Stomach (tissue), 9 donors: ENCODE results near the gene TRAF7. TPM values are rescaled to one million over a fixed set of nuclear protein-coding genes. Genes with fewer than 3 reads are reported as not detected.

Experiments
- DNase-seq, 2 donors: peaks; one replicate each; pipeline versions ENCODE4 v3.0.0 to v3.0.0-alpha.2; 2013 to 2019
- H3K27ac ChIP-seq, 5 donors: fragments of 200-600 bp in 4 of 5; sonication (generic) in 4 of 5; one replicate each; pipeline ENCODE4 v1.5.1; 2013 to 2019; ENCODE audit warnings: mild to moderate bottlenecking in 1 of 5, moderate library complexity in 1 of 5
- H3K27me3 ChIP-seq, 3 donors: fragments of 200-600 bp; sonication (generic); one replicate each; pipeline ENCODE4 v1.5.1; 2017 to 2019; ENCODE audit warnings: mixed run types in 1 of 3
- H3K36me3 ChIP-seq, 4 donors: fragments of 200-600 bp; sonication (generic); 1 replicate in 3 of 4; 2 replicates in 1 of 4; pipeline ENCODE4 v1.5.1; 2016 to 2019
- H3K4me1 ChIP-seq, 4 donors: fragments of 200-600 bp; sonication (generic); one replicate each; pipeline ENCODE4 v1.5.1; 2016 to 2019
- H3K4me3 ChIP-seq, 4 donors: fragments of 200-600 bp; sonication (generic) in 3 of 4; one replicate each; pipeline ENCODE4 v1.5.1; 2016 to 2019; ENCODE audit warnings: mild to moderate bottlenecking in 1 of 4
- H3K9me3 ChIP-seq, 4 donors: fragments of 200-600 bp; sonication (generic); one replicate each; pipeline ENCODE4 v1.5.1; 2016 to 2019
- CTCF ChIP-seq, 7 experiments: fragments of 450-650 bp in 4 of 7; fragments of 200-600 bp in 3 of 7; sonication (generic) in 3 of 7; IDR thresholded peaks; one replicate each; pipeline ENCODE4 v1.5.1; 2016 to 2019; ENCODE audit warnings: antibody characterized with exemption in 7 of 7, control low read depth in 2 of 7, mild to moderate bottlenecking in 1 of 7
- EP300 ChIP-seq: sonication (generic); formaldehyde crosslinking; IDR thresholded peaks from one replicate; pipeline ENCODE4 v1.6.1; 2017; ENCODE audit warnings: antibody characterized with exemption
- POLR2A ChIP-seq, 4 donors: fragments of 450-650 bp; IDR thresholded peaks; one replicate each; pipeline ENCODE4 v1.6.1; 2016; ENCODE audit warnings: antibody characterized with exemption in 4 of 4, control low read depth in 2 of 4, mild to moderate bottlenecking in 1 of 4, moderate library complexity in 1 of 4
- POLR2AphosphoS5 ChIP-seq, 3 donors: sonication (generic); formaldehyde crosslinking; IDR thresholded peaks; one replicate each; pipeline ENCODE4 v1.6.1; 2016; ENCODE audit warnings: antibody characterized with exemption in 3 of 3
- WGBS, 5 donors: extraction: QIAGEN DNeasy Blood & Tissue Kit in 3 of 5; methylation state at CpG; one replicate each; pipeline versions ENCODE4 v1.1.5 to v1.1.7; 2013 to 2018; 5-methylcytosine and 5-hydroxymethylcytosine counted together
- intact Hi-C: fragments of 100-400 bp; cut with DNase I; formaldehyde crosslinking; loops from one replicate; pipeline ENCODE4 v1.15.1; 2023; ENCODE audit warnings: low total_unique reads
- polyA plus RNA-seq, 3 donors: library from polyadenylated mRNA; stranded (reverse); fragments of 200-250 nt; gene quantifications; one replicate each; pipeline ENCODE4 v1.2.3, GENCODE V29; 2013
- total RNA-seq, 5 donors: library from RNA; depleted of rRNA; stranded (reverse); fragments of >200 nt; gene quantifications; one replicate each; pipeline versions ENCODE4 v1.1.0 to v1.2.3, GENCODE V29; 2014 to 2016
- donor health status: healthy with polysubstance abuse.
- donor health status: Bipolar disorder and iron deficiency.
- donor health status: healthy.

The TRAF7 gene
- total and polyA plus RNA-seq, 8 donors: 20.9 to 204 (median 38.5) TPM

GRCh38 chr16:2157480-2158261 lies 2.1 kb downstream of the TRAF7 start:
- intact Hi-C loops: no loop called here
- 34 to 57% (median 47%) methylated on average over 20 to 27 of the region's 27 CpGs for WGBS, 5 donors
- peaks cover 75 to 92% (median 90%) of the 10 kb centered on the region in 4 donors for H3K4me1 ChIP-seq
- peak overlapping the region in 3 of 4 donors; percentile 66 to 90 (median 87) for H3K4me3 ChIP-seq
- peak in 1 of 2 donors; percentile 59 for DNase-seq
- H3K9me3 ChIP-seq: no peaks in the 10 kb centered on the region
- no peak for TF ChIP-seq EP300
- peak in 1 of 3 donors; percentile 24 for TF ChIP-seq POLR2AphosphoS5 (IDR thresholded peaks at IDR 0.05)
- no peak for TF ChIP-seq POLR2A (IDR thresholded peaks at IDR 0.05)
- peak overlapping the region; percentile 72 to 97 (median 89) for H3K27ac ChIP-seq
- no peaks in the 10 kb centered on the region for H3K27me3 ChIP-seq
- H3K36me3 ChIP-seq: peaks cover 0 to 4% (median 0%) of the 10 kb centered on the region in 4 donors

- intact Hi-C loops: no loop called here
- TF ChIP-seq POLR2A (IDR thresholded peaks at IDR 0.05) (no peak), EP300 (no peak), POLR2AphosphoS5 (IDR thresholded peaks at IDR 0.05) (no peak), CTCF (IDR thresholded peaks at IDR 0.05) (no peak)
- no peak for DNase-seq
- no peaks in the 10 kb centered on the region for H3K27me3 ChIP-seq
- peak overlapping the region in 3 of 4 donors; percentile 4 to 90 (median 87) for H3K4me3 ChIP-seq
- WGBS, 5 donors: 63 to 79% (median 77%) methylated on average over 13 to 15 of the region's 15 CpGs
- H3K36me3 ChIP-seq: peaks cover 0 to 4% (median under 1%) of the 10 kb centered on the region in 4 donors
- peaks cover 73 to 92% (median 90%) of the 10 kb centered on the region in 4 donors for H3K4me1 ChIP-seq
- H3K27ac ChIP-seq: peak overlapping the region; percentile 72 to 97 (median 89)
- H3K9me3 ChIP-seq: no peaks in the 10 kb centered on the region
Observed at GRCh38 chr16:2158262-2158638, 2.7 kb downstream of the TRAF7 start.

- Histone ChIP-seq H3K4me1 (peaks cover 65 to 90% (median 87%) of the 10 kb centered on the region in 4 donors), H3K27me3 (no peaks in the 10 kb centered on the region), H3K9me3 (no peaks in the 10 kb centered on the region), H3K36me3 (peaks cover 0 to 9% (median 2%) of the 10 kb centered on the region in 4 donors), H3K27ac (peak overlapping the region; percentile 72 to 97 (median 89)), H3K4me3 (peak overlapping the region; percentile 8 to 33 (median 30))
- WGBS, 5 donors: 25 to 52% (median 35%) methylated on average over 15 to 24 of the region's 24 CpGs
- intact Hi-C loops: no loop called here
- no peak for TF ChIP-seq CTCF (IDR thresholded peaks at IDR 0.05)
- TF ChIP-seq POLR2AphosphoS5 (IDR thresholded peaks at IDR 0.05): peak in 1 of 3 donors; percentile 43
- TF ChIP-seq POLR2A (IDR thresholded peaks at IDR 0.05): no peak
- TF ChIP-seq EP300: peak; percentile 65
- peak; percentile 82 to 92 for DNase-seq
Observed at GRCh38 chr16:2159175-2159838, 3.7 kb downstream of the TRAF7 start.

GRCh38 chr16:2160915-2161551 lies 5.5 kb downstream of the TRAF7 start:
- intact Hi-C loops: no loop called here
- Histone ChIP-seq H3K4me1 (peaks cover 63 to 82% (median 80%) of the 10 kb centered on the region in 4 donors), H3K27me3 (no peaks in the 10 kb centered on the region), H3K4me3 (peak overlapping the region in 1 of 4 donors; percentile 33), H3K27ac (peak overlapping the region; percentile 9 to 97 (median 89)), H3K9me3 (no peaks in the 10 kb centered on the region), H3K36me3 (peaks cover 4 to 14% (median 8%) of the 10 kb centered on the region in 4 donors)
- no peak for TF ChIP-seq CTCF (IDR thresholded peaks at IDR 0.05)
- TF ChIP-seq POLR2AphosphoS5 (IDR thresholded peaks at IDR 0.05): no peak
- no peak for TF ChIP-seq EP300
- no peak for TF ChIP-seq POLR2A (IDR thresholded peaks at IDR 0.05)
- WGBS, 5 donors: 57 to 74% (median 64%) methylated on average over 9 to 20 of the region's 20 CpGs
- DNase-seq: peak; percentile 39 to 59
